Immature natural killer cell (primary cell): ENCODE results near the gene CELF2. TPM values are rescaled to one million over a fixed set of nuclear protein-coding genes. Genes with fewer than 3 reads are reported as not detected.
A peak's percentile ranks its signal among the peaks of the same experiment; 100 is the strongest.

Experiments
- DNase-seq, 3 donors: peaks; one replicate each; pipeline ENCODE4 v3.0.0; 2022; ENCODE audit warnings: mixed read lengths in 1 of 3
- H3K27ac Mint-ChIP-seq, 6 donors: one replicate each; pipeline ENCODE4 v1.8.0; 2020; ENCODE audit warnings: mixed read lengths in 6 of 6, mild to moderate bottlenecking in 5 of 6, inconsistent platforms in 4 of 6, moderate library complexity in 3 of 6
- H3K27me3 Mint-ChIP-seq, 3 donors: one replicate each; pipeline ENCODE4 v1.8.0; 2020 to 2021; ENCODE audit warnings: low read depth in 3 of 3, mild to moderate bottlenecking in 3 of 3, mixed read lengths in 3 of 3, moderate library complexity in 3 of 3, inconsistent platforms in 1 of 3
- H3K36me3 Mint-ChIP-seq, 3 donors: one replicate each; pipeline ENCODE4 v1.8.0; 2020; ENCODE audit warnings: mixed read lengths in 3 of 3, inconsistent platforms in 2 of 3, mild to moderate bottlenecking in 2 of 3
- H3K4me1 Mint-ChIP-seq, 2 donors: one replicate each; pipeline ENCODE4 v1.8.0; 2020; ENCODE audit warnings: inconsistent platforms in 2 of 2, mild to moderate bottlenecking in 2 of 2, mixed read lengths in 2 of 2, moderate library complexity in 1 of 2
- H3K4me3 Mint-ChIP-seq, 5 donors: one replicate each; pipeline ENCODE4 v1.8.0; 2020; ENCODE audit warnings: mild to moderate bottlenecking in 5 of 5, mixed read lengths in 5 of 5, inconsistent platforms in 3 of 5, moderate library complexity in 3 of 5
- H3K9me3 Mint-ChIP-seq, 6 donors: one replicate each; pipeline ENCODE4 v1.8.0; 2020; ENCODE audit warnings: mild to moderate bottlenecking in 6 of 6, mixed read lengths in 6 of 6, inconsistent platforms in 4 of 6, moderate library complexity in 3 of 6
- polyA plus RNA-seq, 3 donors: library from polyadenylated mRNA; unstranded; fragments of 300-500 nt; fragmentation: Illumina TruSeq; gene quantifications; one replicate each; pipeline ENCODE4 v1.2.3, GENCODE V29; 2021

The CELF2 gene
- polyA plus RNA-seq, 3 donors from 2014 or later = 64.2 to 174 (median 95.4) TPM

DNA sequence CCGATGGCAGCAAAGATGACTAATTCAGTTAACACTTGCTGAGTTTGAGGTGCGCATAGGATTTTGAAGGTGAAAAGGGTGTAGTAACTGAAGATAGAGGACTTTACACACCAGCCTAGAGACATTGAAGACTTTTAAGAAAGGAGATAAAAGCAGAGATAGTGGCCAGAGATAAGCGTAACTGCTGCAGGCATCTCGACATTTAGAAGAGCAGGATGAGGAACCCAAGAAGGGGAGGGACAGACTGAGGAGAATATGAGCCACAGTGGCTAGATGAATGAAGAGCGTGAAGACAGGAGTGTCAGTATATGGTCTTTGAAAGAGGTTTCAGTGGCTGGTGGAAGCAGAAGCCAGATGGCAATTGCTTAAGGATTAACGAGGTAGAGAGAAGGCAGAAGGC is 71.6 kb downstream of the CELF2 start:
- no peak overlapping the region for H3K27ac Mint-ChIP-seq
- H3K9me3 Mint-ChIP-seq = no peaks in the 10 kb centered on the region
- no peaks in the 10 kb centered on the region for H3K36me3 Mint-ChIP-seq
- no peak for DNase-seq
- no peaks in the 10 kb centered on the region for H3K4me1 Mint-ChIP-seq
- no peak overlapping the region for H3K4me3 Mint-ChIP-seq
- peaks cover 0 to 3% (median 0%) of the 10 kb centered on the region in 3 donors for H3K27me3 Mint-ChIP-seq

- H3K4me3 Mint-ChIP-seq = no peak overlapping the region
- peaks cover 1 to 5% (median 2%) of the 10 kb centered on the region in 3 donors for H3K27me3 Mint-ChIP-seq
- no peaks in the 10 kb centered on the region for H3K9me3 Mint-ChIP-seq
- DNase-seq = no peak
- no peaks in the 10 kb centered on the region for H3K36me3 Mint-ChIP-seq
- no peak overlapping the region for H3K27ac Mint-ChIP-seq
- H3K4me1 Mint-ChIP-seq = no peaks in the 10 kb centered on the region
Observed at GRCh38 chr10:11091517-11092102, 73.9 kb downstream of the CELF2 start.

DNA sequence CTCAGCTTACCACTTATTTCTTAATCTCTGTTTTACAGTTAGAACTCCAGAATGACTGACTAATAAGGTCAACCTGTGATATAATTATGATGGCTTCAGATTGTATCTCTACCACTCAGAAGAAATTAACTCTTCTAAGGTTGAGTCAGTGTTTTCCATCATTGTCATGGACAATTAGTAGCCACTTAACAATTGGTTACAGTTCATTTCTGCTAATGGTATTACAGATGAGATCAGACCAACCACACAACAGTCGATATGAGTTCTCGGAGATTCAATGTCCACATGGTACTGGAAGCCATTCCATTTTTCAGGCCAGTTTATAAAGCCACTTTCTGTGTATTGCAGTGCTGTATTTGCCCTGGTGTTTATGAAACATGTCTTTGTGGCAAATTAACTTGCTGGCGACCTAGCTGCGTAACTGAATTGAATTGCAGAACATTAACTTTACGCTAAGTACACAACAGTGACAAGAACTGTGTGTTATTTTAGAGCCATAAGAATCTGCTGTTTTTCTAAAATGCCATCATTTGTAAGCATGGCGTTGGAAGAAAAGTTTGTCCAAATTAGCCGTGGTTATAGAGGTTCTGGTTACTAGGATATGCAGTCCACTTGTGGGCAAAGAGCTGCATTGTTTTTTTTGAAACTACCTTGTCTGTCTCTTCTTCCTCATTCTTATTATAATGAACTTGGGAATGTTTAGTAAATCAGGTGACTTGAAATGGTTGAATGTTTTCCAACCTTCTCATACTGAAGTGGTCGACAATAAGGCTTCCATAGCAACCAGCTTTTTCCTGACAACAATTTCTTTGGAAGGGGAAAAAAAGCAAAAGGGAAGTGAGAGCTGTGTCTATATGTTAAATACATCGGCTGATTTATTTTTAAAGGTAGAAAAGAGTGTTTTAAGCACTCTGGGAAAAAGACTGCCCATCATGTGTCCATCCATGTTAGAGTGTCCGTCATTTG is 76.4 kb downstream of the CELF2 start:
- Mint-ChIP-seq H3K27ac (no peak overlapping the region), H3K9me3 (no peaks in the 10 kb centered on the region), H3K4me3 (no peak overlapping the region), H3K27me3 (peaks cover 4 to 16% (median 8%) of the 10 kb centered on the region in 3 donors), H3K36me3 (peaks cover 0 to 3% (median 0%) of the 10 kb centered on the region in 3 donors), H3K4me1 (no peaks in the 10 kb centered on the region)
- no peak for DNase-seq

DNA sequence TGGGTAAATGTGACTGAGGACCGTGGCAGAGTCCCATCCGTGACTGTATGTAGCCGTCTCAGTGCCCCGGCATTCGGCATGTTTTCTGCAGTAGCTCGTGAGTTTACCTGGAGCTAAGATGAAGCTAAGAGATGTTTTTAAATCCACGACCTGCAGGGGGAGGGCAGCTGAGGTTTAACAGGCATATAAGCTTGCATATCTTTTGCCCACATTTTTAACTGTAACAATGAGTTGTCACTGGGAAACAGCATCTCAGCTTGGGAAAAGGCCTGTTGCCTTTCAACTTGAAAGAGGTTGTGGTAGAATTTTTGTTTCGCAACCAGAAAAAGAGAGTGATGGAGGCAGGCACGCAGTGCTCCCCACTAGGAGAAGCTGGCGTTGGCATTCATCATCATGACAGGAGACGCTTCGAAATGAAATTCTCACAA is 77.7 kb downstream of the CELF2 start:
- H3K4me3 Mint-ChIP-seq = no peak overlapping the region
- peaks cover 3 to 16% (median 8%) of the 10 kb centered on the region in 3 donors for H3K27me3 Mint-ChIP-seq
- no peaks in the 10 kb centered on the region for H3K4me1 Mint-ChIP-seq
- H3K27ac Mint-ChIP-seq = no peak overlapping the region
- DNase-seq = no peak
- no peaks in the 10 kb centered on the region for H3K9me3 Mint-ChIP-seq
- peaks cover 0 to 3% (median 0%) of the 10 kb centered on the region in 3 donors for H3K36me3 Mint-ChIP-seq

- Mint-ChIP-seq H3K36me3 (peaks cover 0 to 3% (median 0%) of the 10 kb centered on the region in 3 donors), H3K27me3 (peaks cover 3 to 16% (median 8%) of the 10 kb centered on the region in 3 donors), H3K4me1 (no peaks in the 10 kb centered on the region)
Observed at GRCh38 chr10:11096422-11096821, 78.8 kb downstream of the CELF2 start.

GRCh38 chr10:11097686-11098085 is 80.0 kb downstream of the CELF2 start:
- Mint-ChIP-seq H3K4me3 (no peak overlapping the region), H3K9me3 (no peaks in the 10 kb centered on the region), H3K27me3 (peaks cover 3 to 16% (median 8%) of the 10 kb centered on the region in 3 donors), H3K36me3 (peaks cover 0 to 3% (median 0%) of the 10 kb centered on the region in 3 donors), H3K4me1 (no peaks in the 10 kb centered on the region), H3K27ac (no peak overlapping the region)
- no peak for DNase-seq

More at GRCh38 chr10:11096422-11096821, 78.8 kb downstream of the CELF2 start:
- Mint-ChIP-seq H3K9me3 (no peaks in the 10 kb centered on the region), H3K27ac (no peak overlapping the region), H3K4me3 (no peak overlapping the region)
- DNase-seq = no peak

DNA sequence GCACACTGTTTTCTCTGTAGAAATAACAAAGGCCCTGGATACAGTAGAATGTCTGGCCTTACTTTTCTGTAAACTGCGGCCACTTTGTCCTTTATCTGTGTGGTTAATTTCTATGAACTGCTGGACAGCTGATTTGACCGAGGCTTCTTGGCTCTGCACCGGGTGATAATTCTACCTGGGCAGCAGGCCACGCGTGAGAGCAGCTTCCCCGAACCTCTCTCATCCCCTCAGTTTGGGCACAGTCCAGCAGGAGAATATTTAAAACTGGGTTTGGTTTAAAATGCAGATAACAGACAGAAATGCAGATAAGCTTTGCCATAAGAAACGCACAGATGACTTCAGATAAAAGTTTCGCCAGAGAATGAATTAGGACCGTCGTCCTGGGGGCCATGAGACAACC is 81.0 kb downstream of the CELF2 start:
- H3K36me3 Mint-ChIP-seq = peaks cover 0 to 3% (median 0%) of the 10 kb centered on the region in 3 donors

DNA sequence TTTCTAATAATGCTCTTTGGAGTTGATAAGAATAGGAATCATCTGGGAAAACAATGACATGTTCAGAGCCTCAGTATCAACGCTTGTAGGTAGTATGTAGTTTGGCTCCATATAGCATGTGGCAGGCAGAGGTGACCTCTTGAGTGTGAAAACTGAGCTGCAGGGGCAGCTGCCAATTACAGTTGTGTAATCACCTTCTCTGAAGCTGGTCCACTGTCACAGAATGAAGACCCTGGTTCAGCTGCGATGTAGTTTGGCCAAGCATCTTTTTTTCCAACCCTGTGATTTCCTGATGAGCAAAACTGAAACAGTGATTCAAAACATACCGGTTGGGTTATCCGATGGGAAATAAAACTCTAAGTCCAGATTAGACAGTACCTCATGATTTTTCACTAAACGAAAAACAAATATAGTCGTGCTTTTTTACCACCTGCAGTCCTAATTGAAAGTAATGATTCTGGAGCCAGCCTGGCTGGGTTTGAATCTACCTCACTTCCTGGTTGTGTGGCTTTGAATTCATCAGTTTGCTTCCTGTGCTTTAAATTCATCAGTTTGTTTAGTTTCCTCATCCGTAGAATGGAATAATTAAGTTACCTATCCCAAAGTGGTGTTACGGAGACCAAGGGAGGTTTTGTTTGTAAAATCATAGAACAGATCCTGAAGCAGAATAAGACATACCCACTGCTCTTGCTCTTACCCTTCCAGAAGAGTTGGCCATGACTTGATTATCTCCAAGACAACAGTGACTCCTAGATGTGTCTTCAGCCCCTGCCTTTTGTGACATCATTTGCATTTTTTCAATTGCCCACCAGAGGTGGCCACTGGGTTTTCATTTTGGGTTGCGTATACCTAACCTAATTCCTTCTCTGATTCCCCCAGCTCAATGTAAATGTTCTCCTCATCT is 87.4 kb downstream of the CELF2 start:
- Mint-ChIP-seq H3K9me3 (no peaks in the 10 kb centered on the region), H3K27ac (peak overlapping the region in 2 of 6 donors; percentile 40 to 67), H3K27me3 (peaks cover 0 to 2% (median 0%) of the 10 kb centered on the region in 3 donors), H3K36me3 (no peaks in the 10 kb centered on the region), H3K4me1 (peaks cover 9 to 13% of the 10 kb centered on the region in 2 donors), H3K4me3 (peak overlapping the region in 1 of 5 donors; percentile 43)
- DNase-seq = peak in 1 of 3 donors; percentile 8

More for the DNA sequence above, 81.0 kb downstream of the CELF2 start:
- Mint-ChIP-seq H3K9me3 (no peaks in the 10 kb centered on the region), H3K4me3 (no peak overlapping the region), H3K4me1 (no peaks in the 10 kb centered on the region), H3K27me3 (peaks cover 3 to 16% (median 10%) of the 10 kb centered on the region in 3 donors), H3K27ac (no peak overlapping the region)
- DNase-seq = no peak

- no peak overlapping the region for H3K27ac Mint-ChIP-seq
- peaks cover 0 to 2% (median 0%) of the 10 kb centered on the region in 3 donors for H3K27me3 Mint-ChIP-seq
- H3K4me3 Mint-ChIP-seq = peak overlapping the region in 1 of 5 donors; percentile 43
- DNase-seq = no peak
- H3K36me3 Mint-ChIP-seq = no peaks in the 10 kb centered on the region
- H3K4me1 Mint-ChIP-seq = peaks cover 9 to 13% of the 10 kb centered on the region in 2 donors
- H3K9me3 Mint-ChIP-seq = no peaks in the 10 kb centered on the region
Observed at GRCh38 chr10:11105676-11106004, 88.0 kb downstream of the CELF2 start.

- H3K27ac Mint-ChIP-seq = peak overlapping the region in 1 of 6 donors; percentile 55
- DNase-seq = no peak
- H3K9me3 Mint-ChIP-seq = no peaks in the 10 kb centered on the region
- no peak overlapping the region for H3K4me3 Mint-ChIP-seq
- no peaks in the 10 kb centered on the region for H3K36me3 Mint-ChIP-seq
- H3K4me1 Mint-ChIP-seq = peaks cover 9 to 13% of the 10 kb centered on the region in 2 donors
- peaks cover 0 to 2% (median 0%) of the 10 kb centered on the region in 3 donors for H3K27me3 Mint-ChIP-seq
Observed at GRCh38 chr10:11106621-11107374, 89.1 kb downstream of the CELF2 start.

- Mint-ChIP-seq H3K36me3 (no peaks in the 10 kb centered on the region), H3K27me3 (no peaks in the 10 kb centered on the region), H3K9me3 (no peaks in the 10 kb centered on the region), H3K27ac (no peak overlapping the region), H3K4me1 (peaks cover 9 to 14% of the 10 kb centered on the region in 2 donors), H3K4me3 (no peak overlapping the region)
- no peak for DNase-seq
Observed at GRCh38 chr10:11107948-11108347, 90.3 kb downstream of the CELF2 start.

DNA sequence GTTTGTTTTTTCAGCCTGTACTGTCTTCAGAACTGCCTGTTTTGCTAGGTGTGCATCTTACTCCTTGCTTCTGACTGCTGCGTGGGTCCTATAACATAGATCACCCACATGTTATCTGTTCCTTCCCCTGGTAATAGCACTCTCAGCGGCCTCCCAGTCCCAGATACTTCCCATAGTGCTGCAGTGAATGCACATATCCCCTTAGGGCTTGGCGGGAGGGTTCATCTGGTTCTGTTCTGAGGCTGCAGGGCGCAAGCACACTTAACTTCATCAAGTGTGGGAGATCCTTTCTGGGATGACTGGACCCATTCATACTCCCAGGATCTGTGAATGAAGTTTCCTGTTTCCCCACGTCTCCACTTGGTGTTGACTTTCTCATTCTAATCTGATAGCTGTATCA is 90.7 kb downstream of the CELF2 start:
- Mint-ChIP-seq H3K27me3 (no peaks in the 10 kb centered on the region), H3K4me3 (no peak overlapping the region), H3K9me3 (no peaks in the 10 kb centered on the region), H3K4me1 (peaks cover 11 to 18% of the 10 kb centered on the region in 2 donors), H3K36me3 (no peaks in the 10 kb centered on the region), H3K27ac (no peak overlapping the region)
- DNase-seq = no peak

GRCh38 chr10:11109590-11109989 is 91.9 kb downstream of the CELF2 start:
- Mint-ChIP-seq H3K27me3 (no peaks in the 10 kb centered on the region), H3K27ac (no peak overlapping the region), H3K9me3 (no peaks in the 10 kb centered on the region), H3K36me3 (no peaks in the 10 kb centered on the region), H3K4me3 (no peak overlapping the region), H3K4me1 (peaks cover 11 to 25% of the 10 kb centered on the region in 2 donors)
- no peak for DNase-seq
